Measurements from ENCODE around the gene ADAMTS14. TPM values are rescaled to one million over a fixed set of nuclear protein-coding genes. Genes with fewer than 3 reads are reported as not detected.
"Not testable (repeated sequence)": the region's sequence is repeated elsewhere in the genome, so short reads cannot be mapped to it uniquely, and the experiment has no call there.

Gene ADAMTS14
- total RNA-seq, 4 donors from 2014 or later = 4.2 to 12.1 (median 7.4) TPM

- no peak for TF ChIP-seq CTCF (IDR thresholded peaks at IDR 0.05)
- no peak for TF ChIP-seq POLR2A (IDR thresholded peaks at IDR 0.05)
- no peak for TF ChIP-seq EP300 (IDR thresholded peaks at IDR 0.05)
- DNase-seq (ENCODE audit: low spot score in 2 of 2) = no peak
- 90 to 95% methylated on average over 8 of the region's 8 CpGs for WGBS, 2 donors
- Histone ChIP-seq H3K4me3 (no peak overlapping the region), H3K4me1 (no peaks in the 10 kb centered on the region), H3K27me3 (no peaks in the 10 kb centered on the region), H3K27ac (no peak overlapping the region), H3K36me3 (no peaks in the 10 kb centered on the region), H3K9me3 (peaks cover 0 to 10% (median 0%) of the 10 kb centered on the region in 4 donors)
Observed at GRCh38 chr10:70765794-70766594, 93.7 kb downstream of the ADAMTS14 start.

GRCh38 chr10:70768026-70768685, 95.8 kb downstream of the ADAMTS14 start:
- not testable (repeated sequence) for H3K27ac ChIP-seq; H3K27me3 ChIP-seq; H3K4me1 ChIP-seq; DNase-seq (ENCODE audit: low spot score in 2 of 2); H3K36me3 ChIP-seq; H3K4me3 ChIP-seq
- peaks cover 0 to 10% (median 0%) of the 10 kb centered on the region in 4 donors for H3K9me3 ChIP-seq
- 74% methylated on average over 6 of the region's 6 CpGs for WGBS, 2 donors

- TF ChIP-seq POLR2A (IDR thresholded peaks at IDR 0.05) = no peak
- no peak for TF ChIP-seq EP300 (IDR thresholded peaks at IDR 0.05)
- TF ChIP-seq CTCF (IDR thresholded peaks at IDR 0.05) = no peak
- H3K9me3 ChIP-seq = peaks cover 0 to 10% (median 0%) of the 10 kb centered on the region in 4 donors
- no peak overlapping the region for H3K4me3 ChIP-seq
- H3K4me1 ChIP-seq = no peaks in the 10 kb centered on the region
- DNase-seq (ENCODE audit: low spot score in 2 of 2) = no peak
- no peak overlapping the region for H3K27ac ChIP-seq
- no peaks in the 10 kb centered on the region for H3K36me3 ChIP-seq
- H3K27me3 ChIP-seq = no peaks in the 10 kb centered on the region
- 87 to 89% methylated on average over 4 of the region's 4 CpGs for WGBS, 2 donors
Observed at GRCh38 chr10:70769121-70769520, 96.8 kb downstream of the ADAMTS14 start.

- DNase-seq (ENCODE audit: low spot score in 2 of 2) = no peak
- peaks cover 0 to 10% (median 0%) of the 10 kb centered on the region in 4 donors for H3K9me3 ChIP-seq
- H3K27ac ChIP-seq = no peak overlapping the region
- no peaks in the 10 kb centered on the region for H3K4me1 ChIP-seq
- H3K4me3 ChIP-seq = no peak overlapping the region
- 63 to 76% methylated on average over 2 of the region's 2 CpGs for WGBS, 2 donors
- H3K36me3 ChIP-seq = no peaks in the 10 kb centered on the region
- H3K27me3 ChIP-seq = no peaks in the 10 kb centered on the region
- TF ChIP-seq EP300 (IDR thresholded peaks at IDR 0.05) (no peak), CTCF (IDR thresholded peaks at IDR 0.05) (no peak), POLR2A (IDR thresholded peaks at IDR 0.05) (no peak)
Observed at GRCh38 chr10:70770001-70770400, 97.7 kb downstream of the ADAMTS14 start.

GRCh38 chr10:70770516-70770915, 98.2 kb downstream of the ADAMTS14 start:
- not testable (repeated sequence) for H3K4me3 ChIP-seq; H3K27ac ChIP-seq; H3K9me3 ChIP-seq; H3K4me1 ChIP-seq; DNase-seq (ENCODE audit: low spot score in 2 of 2); H3K27me3 ChIP-seq; H3K36me3 ChIP-seq
- WGBS, 2 donors = 95 to 98% methylated on average over 5 to 7 of the region's 7 CpGs

All from tibial nerve (tissue), 4 donors.